Epithelial cell of proximal tubule (primary cell): ENCODE data around the gene DIAPH2. TPM values are rescaled to one million over a fixed set of nuclear protein-coding genes. Genes with fewer than 3 reads are reported as not detected.

ENCODE experiments used
- DNase-seq: peaks from one replicate; pipeline ENCODE4 v3.0.0-alpha.2; 2011; ENCODE audit warnings: low read depth
- H3K4me3 ChIP-seq: 2 replicates; pipeline ENCODE4 v1.5.1; 2011; ENCODE audit warnings: low read depth, mild to moderate bottlenecking, low read length
- total RNA-seq: library from RNA; depleted of rRNA; stranded (reverse); fragments of >200 nt; gene quantifications from 2 replicates; pipeline ENCODE4 v1.2.3, GENCODE V29; 2015
- TF ChIP-seq, protein P1 (sequence below): conservative IDR thresholded peaks from 2 replicates; pipeline ENCODE4 v1.5.1; 2012; ENCODE audit warnings: low read depth, mild to moderate bottlenecking, low read length

The DIAPH2 gene
- total RNA-seq, 1 donor from 2014 or later, result 15.1 TPM

DNA sequence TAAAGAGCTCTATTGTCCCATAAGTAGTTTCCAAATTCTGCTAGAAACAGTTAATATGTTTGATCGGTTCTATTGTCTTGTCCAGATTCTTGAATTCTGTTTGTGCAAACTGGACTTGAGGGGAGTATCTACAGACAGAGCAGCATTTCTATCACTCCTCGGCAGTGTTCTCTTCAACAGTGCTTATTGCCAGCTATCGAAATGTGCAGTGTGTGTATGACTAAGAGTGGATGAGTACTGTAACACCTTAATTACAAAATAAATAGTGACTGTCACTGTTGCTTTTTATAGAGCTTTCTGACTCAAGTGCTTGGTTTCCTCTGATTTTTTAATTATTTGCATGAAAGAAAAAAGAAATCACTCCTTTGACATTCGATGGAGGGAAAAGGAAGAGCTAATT lies 473.6 kb downstream of the DIAPH2 start:
- H3K4me3 ChIP-seq, result no peak overlapping the region
- DNase-seq, result no peak
- TF ChIP-seq, protein P1, sequence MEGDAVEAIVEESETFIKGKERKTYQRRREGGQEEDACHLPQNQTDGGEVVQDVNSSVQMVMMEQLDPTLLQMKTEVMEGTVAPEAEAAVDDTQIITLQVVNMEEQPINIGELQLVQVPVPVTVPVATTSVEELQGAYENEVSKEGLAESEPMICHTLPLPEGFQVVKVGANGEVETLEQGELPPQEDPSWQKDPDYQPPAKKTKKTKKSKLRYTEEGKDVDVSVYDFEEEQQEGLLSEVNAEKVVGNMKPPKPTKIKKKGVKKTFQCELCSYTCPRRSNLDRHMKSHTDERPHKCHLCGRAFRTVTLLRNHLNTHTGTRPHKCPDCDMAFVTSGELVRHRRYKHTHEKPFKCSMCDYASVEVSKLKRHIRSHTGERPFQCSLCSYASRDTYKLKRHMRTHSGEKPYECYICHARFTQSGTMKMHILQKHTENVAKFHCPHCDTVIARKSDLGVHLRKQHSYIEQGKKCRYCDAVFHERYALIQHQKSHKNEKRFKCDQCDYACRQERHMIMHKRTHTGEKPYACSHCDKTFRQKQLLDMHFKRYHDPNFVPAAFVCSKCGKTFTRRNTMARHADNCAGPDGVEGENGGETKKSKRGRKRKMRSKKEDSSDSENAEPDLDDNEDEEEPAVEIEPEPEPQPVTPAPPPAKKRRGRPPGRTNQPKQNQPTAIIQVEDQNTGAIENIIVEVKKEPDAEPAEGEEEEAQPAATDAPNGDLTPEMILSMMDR, result no peak

DNA sequence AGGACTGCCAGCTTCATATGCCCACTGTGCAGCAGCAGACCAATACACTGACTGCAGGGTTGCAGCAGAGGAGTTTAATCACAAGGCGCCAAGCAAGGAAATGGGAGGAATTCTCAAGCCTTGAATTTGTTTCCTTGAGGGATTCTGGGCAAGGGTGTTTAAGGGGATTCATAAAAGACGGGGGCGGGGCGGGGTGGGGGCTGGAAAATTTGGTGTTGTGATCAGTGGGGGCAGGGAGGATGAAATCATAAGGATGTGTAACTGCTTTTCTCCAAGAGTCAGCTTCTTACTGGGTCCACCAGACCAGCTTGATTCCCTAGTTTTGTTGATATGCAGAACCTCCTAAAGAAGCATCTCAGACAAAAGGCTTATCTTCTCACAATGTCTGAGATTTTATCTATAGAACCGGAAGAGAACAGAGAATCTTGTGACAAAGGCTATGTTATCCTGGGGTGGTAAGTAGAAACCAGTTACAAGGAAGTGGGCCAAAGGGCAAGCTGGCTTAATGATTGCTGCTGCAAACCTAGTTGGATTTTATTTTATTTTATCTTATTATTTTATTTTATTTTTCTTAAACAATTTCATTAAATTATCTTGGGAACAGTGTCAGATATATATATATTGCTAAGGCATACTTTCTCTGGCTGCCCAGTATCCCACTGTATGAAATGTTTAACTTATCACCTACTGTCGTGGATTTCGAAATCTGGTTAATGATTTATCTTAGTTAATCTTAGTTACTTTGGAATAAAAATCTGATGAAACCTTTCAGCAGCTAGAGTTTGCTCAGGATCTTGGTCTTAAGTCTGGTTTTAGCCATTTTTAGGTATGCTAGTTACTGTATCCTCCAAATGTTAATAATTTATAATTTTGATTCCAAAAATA lies 475.5 kb downstream of the DIAPH2 start:
- H3K4me3 ChIP-seq, result no peak overlapping the region
- TF ChIP-seq, protein P1, result no peak
- peak; percentile 19 for DNase-seq

DNA sequence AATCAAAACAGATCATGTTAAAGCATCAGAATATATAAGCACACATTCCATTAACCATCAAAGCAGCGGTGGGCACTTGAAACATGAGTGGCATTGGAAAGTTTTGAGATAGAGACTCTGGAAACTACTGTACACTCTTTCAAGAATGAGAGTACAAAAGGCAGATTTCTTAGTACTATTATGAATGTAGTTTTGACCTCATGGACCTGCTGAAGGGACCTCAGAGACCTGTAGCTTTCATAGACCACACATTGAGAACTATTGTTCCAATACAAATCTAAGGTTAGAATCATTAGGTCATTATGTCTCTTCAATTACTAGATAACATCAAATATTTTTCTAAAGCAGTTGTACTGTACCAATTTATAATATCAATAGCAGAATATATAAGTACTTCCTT lies 482.7 kb downstream of the DIAPH2 start:
- TF ChIP-seq, protein P1, result no peak
- no peak for DNase-seq
- H3K4me3 ChIP-seq, result no peak overlapping the region

DNA sequence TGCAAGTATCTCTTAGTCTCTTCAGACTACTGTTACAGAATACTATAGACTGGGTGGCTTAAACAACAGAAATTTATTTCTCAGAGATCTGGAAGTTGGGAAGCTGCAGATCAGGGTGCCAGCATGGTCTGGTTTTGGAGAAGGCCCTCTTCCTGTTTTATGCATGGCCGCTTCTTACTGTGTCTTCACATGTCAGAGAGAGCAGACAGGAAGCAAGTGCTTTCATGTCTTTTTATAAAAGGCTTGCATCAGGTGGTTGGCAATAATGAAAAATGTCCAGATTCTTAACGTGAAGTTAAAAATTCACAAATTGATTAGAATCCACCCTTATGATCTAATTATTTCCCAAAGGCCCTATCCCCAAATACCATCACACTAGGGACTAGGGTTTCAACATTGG lies 484.0 kb downstream of the DIAPH2 start:
- no peak for DNase-seq
- TF ChIP-seq, protein P1, result no peak
- no peak overlapping the region for H3K4me3 ChIP-seq

DNA sequence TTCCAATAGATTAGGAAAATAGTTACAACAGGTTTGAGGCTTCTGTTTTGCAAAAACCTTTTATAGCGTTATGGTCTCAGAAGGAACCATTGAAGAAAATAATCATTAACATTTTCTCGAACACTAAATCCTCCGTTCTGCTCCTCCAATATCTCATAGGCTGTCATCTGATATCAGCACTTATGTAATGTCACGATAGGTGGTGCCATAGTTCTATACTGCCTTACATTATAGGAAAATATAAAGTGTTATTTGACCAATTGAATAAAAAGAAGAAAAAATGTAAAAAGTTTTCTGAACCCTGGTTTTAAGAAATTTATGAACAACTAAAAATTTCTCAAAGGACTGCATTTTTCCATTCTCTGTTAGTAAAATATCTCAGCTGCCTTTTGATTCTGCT lies 490.5 kb downstream of the DIAPH2 start:
- TF ChIP-seq, protein P1, result no peak
- DNase-seq, result no peak
- H3K4me3 ChIP-seq, result no peak overlapping the region

DNA sequence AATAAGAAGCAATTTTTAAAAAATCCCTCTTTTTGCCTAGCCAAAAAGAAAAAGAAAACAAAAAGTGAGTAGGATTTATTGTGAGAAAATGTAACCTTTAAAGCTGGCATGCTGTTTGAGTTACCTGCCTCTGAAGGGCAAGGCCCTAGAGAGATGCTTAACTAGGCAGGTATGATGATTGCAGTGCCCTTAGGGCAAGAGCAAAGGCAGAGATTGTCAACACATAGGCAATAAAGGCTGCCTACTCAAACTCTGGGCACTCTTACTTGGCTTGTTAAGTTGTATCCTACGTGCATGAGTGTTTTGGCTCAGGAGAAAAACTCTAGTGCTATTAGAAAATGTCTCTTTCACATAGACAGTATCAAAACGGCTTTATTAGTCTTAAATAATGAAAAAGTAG lies 505.0 kb downstream of the DIAPH2 start:
- TF ChIP-seq, protein P1, result no peak
- H3K4me3 ChIP-seq, result no peak overlapping the region
- DNase-seq, result no peak

DNA sequence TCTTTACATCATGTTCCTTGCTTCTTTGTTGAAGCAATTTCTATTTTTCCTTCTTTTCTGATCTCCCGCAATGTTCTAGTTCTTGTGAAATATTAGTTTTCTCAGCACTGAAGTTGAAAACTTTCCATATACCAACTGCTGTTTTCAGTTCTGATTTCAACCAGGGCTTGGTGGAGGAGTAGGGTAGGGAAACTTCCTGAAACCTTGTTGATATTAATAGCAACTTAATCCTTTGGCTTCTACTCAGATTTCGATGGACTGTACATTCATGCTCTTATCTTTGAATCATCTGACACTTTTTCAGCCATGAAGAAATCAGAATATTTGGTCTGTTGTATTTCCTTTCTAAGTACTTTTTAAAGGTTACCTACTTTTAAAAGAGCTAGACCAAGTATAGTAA lies 514.9 kb downstream of the DIAPH2 start:
- DNase-seq, result no peak
- H3K4me3 ChIP-seq, result no peak overlapping the region
- TF ChIP-seq, protein P1, result no peak
